GM19397 (cell line): ENCODE data around the gene GRB2.
"Not testable (repeated sequence)": the region's sequence is repeated elsewhere in the genome, so short reads cannot be mapped to it uniquely, and the experiment has no call there.

Source experiments
- ATAC-seq: cut with Tn5 transposase; IDR thresholded peaks from one replicate; pipeline ENCODE4 v1.9.1; 2021; ENCODE audit warnings: mild to moderate bottlenecking, moderate library complexity; ENCODE audit not compliant: unreplicated experiment

GRB2 gene

GRCh38 chr17:75321506-75321905, 84.0 kb downstream of the GRB2 start:
- no peak for ATAC-seq

- ATAC-seq, result peak; percentile 56
Observed at GRCh38 chr17:75319904-75320691, 85.4 kb downstream of the GRB2 start.

- ATAC-seq, result no peak
Observed at GRCh38 chr17:75318615-75319222, 86.8 kb downstream of the GRB2 start.

- ATAC-seq, result no peak
Observed at GRCh38 chr17:75318211-75318610, 87.3 kb downstream of the GRB2 start.

GRCh38 chr17:75317671-75318070, 87.8 kb downstream of the GRB2 start:
- ATAC-seq, result no peak

- ATAC-seq, result no peak
Observed at GRCh38 chr17:75316253-75316652, 89.2 kb downstream of the GRB2 start.

DNA sequence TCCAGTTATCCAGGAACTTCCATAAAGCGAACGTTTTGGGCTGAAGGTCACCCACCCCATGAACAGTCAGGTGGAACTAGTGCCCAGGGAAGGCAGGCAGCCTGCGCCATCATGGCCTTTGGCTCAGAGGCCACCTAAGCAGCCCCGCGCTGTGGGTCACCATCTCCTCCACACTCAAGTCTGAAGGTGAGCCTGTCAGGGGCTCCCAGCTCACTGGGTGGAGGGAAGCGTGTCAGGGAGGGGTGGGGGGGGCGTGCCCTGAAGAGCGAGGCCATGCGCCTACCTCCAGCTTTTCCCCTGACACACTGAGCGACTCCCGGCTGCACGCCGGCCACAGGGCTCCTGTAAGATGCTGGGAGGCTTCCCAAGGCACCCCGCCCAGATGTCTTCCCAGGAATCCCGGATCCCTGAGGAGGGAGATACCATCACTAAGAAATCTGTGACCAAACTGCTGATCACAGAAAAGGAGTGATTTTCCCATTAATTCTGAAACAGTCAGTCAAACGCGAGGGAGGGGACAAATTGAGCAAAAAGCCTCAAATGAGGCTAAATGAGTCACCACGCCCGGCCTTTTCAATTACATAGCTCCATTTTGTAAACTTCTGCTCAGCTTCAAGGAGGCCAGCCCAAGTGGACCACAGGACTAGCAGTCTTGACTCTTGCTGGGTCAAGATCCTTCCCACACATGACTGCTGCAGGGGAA, 89.8 kb downstream of the GRB2 start:
- ATAC-seq, result no peak

DNA sequence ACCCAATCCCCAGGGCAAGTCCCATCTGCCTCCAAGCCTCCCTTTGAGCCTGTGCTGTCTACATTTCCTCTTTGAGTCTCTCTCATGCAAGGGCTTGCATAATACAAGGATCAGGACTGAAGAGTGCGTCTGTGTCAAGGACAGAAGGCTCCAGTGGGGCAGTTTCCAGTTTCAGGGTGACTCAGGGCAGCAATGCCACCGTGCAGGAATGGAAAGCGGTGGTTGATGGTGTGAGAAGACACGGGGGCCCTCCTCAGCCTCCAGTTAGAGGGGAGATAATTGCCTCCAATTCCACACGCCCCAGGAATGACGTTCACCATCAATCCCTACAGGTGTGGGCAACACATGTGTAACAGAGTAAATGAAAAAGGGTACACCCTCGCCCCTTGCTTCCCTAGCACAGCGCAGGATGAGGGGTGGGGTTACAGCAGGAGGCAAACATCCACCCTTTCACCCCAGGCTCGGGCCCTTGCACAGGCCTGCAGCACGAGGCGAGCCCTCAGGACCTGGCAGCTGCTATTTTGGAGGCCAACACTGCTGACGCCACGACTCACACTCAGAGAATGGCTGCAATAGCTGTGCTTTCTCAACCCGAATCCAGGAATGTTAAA, 91.4 kb downstream of the GRB2 start:
- ATAC-seq, result no peak

- no peak for ATAC-seq
Observed at GRCh38 chr17:75308732-75309629, 96.5 kb downstream of the GRB2 start.

DNA sequence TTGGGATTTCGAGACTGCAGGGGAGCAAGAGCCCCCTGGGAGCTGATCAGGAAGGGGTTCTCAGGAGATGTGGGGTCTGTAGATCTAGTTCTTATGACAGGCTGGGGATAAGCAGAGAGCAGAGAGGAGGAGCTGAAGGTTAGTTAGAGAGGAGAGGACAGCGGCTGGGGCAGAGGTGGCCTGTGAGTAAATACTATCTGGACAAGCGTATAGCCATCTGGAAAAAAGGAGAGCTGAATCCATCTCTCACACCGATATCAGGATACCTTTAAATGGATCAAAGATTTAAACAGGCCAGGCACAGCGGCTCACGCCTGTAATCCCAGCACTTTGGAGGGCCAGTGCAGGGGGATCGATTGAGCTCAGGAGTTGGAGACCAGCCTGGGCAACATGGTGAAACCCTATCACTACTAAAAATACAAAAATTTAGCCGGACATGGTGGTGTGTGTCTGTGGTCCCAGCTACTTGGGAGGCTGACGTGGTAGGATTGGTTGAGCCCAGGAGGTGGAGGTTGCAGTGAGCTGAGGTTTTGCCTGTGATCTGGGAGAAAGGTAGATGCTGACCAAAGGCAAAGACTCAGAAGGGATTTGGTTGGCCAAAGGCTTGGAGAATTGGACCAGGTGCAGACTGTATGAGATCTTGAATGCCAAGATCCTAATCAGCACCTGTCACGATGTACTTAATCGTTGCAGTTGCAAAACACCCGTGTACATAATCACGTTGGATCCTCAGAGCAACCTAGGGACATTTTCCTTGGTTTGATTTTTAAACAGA, 97.3 kb downstream of the GRB2 start:
- ATAC-seq, result no peak

DNA sequence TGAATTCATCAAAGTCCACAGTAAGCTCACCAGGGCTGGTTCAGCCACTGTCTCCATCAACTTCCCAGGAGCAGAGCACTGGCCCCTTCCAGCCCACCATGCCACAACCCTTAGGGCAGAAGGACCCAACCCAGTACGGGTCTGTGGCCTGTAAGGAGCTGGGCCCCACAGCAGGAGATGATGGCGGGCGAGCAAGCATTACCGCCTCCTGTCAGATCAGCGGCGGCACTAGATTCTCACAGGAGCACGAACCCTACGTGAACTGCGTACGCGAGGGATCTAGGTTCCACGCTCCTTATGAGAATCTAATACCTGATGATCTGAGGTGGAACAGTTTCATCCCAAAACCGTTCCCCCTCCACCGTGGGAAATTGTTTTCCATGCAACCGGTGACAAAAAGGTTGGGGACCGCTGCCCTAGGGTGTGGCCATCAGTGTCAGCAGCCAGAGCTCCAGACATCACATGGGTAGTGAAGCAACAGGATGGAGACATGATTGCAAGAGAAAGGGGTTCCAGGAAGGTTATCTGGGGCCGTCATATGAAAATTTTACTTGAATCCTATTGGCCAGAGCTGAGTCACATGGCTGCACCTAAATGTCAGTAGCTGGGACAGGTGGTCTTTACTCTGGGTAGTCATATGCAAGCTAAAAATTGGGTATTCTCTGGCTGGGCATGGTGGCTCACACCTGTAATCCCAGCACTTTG, 103.8 kb downstream of the GRB2 start:
- ATAC-seq, result no peak

GRCh38 chr17:75301049-75301448, 104.4 kb downstream of the GRB2 start:
- ATAC-seq, result no peak

DNA sequence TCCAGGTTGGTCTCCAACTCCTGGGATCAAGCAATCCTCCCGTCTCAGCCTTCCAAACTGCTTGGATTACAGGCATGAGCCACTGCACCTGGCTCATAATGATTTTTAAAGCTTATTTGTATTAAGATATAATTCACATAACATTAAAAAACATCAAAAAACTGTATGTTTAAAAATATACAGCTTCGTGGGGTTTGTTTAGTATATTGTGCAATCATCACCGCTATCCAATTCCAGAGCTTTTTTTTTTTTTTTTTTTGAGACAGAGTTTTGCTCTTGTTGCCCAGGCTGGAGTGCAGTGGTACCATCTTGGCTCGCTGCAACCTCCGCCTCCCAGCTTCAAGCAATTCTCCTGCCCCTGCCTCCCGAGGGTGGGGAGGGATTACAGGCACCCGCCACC, 105.2 kb downstream of the GRB2 start:
- no peak for ATAC-seq

GRCh38 chr17:75295201-75296158, 110.0 kb downstream of the GRB2 start:
- peak; percentile 47 for ATAC-seq

- ATAC-seq, result not testable (repeated sequence)
Observed at GRCh38 chr17:75292810-75293448, 112.5 kb downstream of the GRB2 start.

GRCh38 chr17:75289832-75290337, 115.6 kb downstream of the GRB2 start:
- ATAC-seq, result no peak

DNA sequence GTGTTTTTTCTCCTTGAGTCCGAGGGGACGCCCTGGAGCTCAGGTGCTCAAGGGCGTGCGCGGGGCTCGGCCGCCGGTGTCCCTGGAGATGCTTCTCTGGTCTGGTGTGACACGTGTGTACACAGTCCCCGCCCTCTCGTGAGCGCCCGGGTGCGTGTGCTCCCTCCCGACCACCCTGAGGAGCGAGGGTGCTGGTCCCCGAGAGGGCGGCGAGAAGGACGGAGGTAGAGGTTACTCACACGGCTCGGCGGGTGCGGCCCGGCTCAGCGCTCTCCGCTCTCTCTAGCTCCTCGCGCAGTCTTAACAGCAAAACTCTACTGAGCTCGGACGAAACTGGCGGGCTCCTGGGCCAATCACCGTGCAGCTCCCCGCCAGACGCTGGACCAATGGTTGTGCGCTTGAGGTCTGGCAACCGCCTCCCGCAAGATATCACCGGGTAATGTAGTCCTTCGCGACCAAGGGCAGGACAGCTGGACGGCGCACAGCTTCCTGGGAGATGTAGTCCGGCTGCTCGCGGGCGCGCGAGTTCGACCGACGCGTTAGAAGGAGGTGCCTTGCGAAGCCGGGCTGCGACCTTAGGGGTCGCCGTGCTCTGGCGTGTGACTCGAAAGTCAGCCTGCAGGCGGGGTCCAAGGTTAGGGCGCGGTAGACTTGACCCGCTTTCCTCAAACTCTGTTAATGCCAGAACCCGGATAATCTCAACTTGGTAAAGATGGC, 116.2 kb downstream of the GRB2 start, which contains the start of gene SLC25A19:
SLC25A19 (minus strand) TSS at position 319 of the 717 bp plus-strand sequence. CDS start 2,669 bp downstream, outside the sequence.
- peak; percentile 90 for ATAC-seq
